VCaP (cell line): Measurements from ENCODE around the gene RASAL2.

Source experiments
- H3K27ac ChIP-seq: fragments of 450-650 bp; 2 replicates; pipeline ENCODE4 v1.5.1; 2017
- CTCF ChIP-seq: fragments of 450-650 bp; conservative IDR thresholded peaks from 2 replicates; pipeline ENCODE4 v1.5.1; 2017; ENCODE audit warnings: mild to moderate bottlenecking, moderate library complexity

RASAL2 gene

DNA sequence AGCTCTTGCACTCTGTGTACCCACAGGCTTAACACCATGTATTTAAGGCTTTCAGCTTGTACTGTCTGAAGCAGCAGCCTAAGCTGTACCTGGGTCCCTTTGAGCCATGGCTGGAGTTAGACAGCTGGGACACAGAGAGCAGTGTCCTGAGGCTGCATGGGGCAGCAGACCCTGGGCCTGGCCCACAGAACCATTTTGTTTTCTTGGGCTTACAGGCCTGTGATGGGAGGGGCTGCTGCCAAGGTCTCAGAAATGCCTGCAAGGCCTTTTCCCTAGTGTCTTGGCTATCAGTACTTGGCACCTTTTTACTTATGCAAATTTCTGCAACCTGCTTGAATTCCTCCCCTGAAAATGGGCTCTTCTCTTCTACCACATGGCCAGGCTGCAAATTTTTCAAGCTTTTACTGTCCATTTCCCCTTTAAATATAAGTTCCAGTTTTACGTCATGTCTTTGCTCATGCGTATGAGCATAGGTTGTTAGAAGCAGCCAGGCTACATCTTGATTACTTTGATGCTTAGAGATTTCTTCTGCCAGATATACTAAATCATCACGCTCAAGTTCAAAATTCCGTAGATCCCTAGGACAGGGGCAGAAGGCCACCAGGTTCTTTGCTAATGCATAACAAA, 259.0 kb downstream of the RASAL2 start:
- TF ChIP-seq CTCF: no peak
- no peak overlapping the region for H3K27ac ChIP-seq

DNA sequence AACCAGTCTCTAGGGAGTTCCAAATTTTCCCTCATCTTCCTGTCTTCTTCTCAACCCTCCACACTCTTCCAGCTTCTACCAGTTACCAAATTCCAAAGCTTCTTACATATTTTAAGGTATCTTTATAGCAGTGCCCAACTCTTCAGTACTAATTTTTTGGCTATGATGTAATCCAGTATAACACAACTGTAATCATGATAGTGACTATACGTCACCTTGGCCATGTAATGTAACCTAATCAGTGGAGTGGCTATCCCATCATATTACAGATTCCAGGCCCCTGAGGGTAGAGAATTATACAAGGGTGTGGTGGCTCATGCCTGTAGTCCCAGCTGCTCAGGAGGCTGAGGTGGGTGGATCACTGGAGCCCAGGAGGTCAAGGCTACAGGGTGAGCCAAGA, 259.6 kb downstream of the RASAL2 start:
- H3K27ac ChIP-seq: no peak overlapping the region
- no peak for TF ChIP-seq CTCF

- TF ChIP-seq CTCF: no peak
- H3K27ac ChIP-seq: no peak overlapping the region
Observed at GRCh38 chr1:178354816-178355215, 260.9 kb downstream of the RASAL2 start.

GRCh38 chr1:178356299-178356698, 262.4 kb downstream of the RASAL2 start:
- no peak for TF ChIP-seq CTCF

DNA sequence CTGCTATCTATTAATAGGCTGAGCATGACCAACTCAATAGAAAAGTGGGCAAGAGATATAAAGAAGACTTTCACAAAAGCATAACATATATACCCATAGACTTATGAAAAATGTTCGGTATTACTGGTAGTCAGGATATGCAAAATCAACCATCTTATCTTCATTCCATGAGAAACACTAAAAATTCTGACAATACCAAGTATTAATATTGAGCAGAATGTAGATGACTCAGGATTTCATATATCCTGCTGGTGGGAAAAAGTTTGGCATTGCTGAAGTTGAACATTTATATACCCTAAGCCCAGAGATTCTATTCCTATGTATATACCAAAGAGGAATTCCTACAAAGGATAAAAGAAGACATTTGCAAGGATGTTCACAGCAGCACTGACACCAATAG, 264.6 kb downstream of the RASAL2 start:
- no peak overlapping the region for H3K27ac ChIP-seq
- no peak for TF ChIP-seq CTCF

More at GRCh38 chr1:178356299-178356698, 262.4 kb downstream of the RASAL2 start:
- H3K27ac ChIP-seq: no peak overlapping the region

- H3K27ac ChIP-seq: no peak overlapping the region
Observed at GRCh38 chr1:178360421-178360820, 266.5 kb downstream of the RASAL2 start.

GRCh38 chr1:178361847-178362246, 267.9 kb downstream of the RASAL2 start:
- no peak for TF ChIP-seq CTCF
- H3K27ac ChIP-seq: no peak overlapping the region

More at GRCh38 chr1:178360421-178360820, 266.5 kb downstream of the RASAL2 start:
- TF ChIP-seq CTCF: no peak
